ENCODE data around the gene SFXN5. TPM values are rescaled to one million over a fixed set of nuclear protein-coding genes. Genes with fewer than 3 reads are reported as not detected.

SFXN5 gene
- total and polyA plus RNA-seq, 2 of the 8 experiments (the other 6 are each of a cell fraction or from before 2014, with no cell fraction given) = 29.3 to 33.1 TPM

- H3K18ac ChIP-seq (ENCODE audit: extremely low read depth, low read length) = peak overlapping the region; percentile 90
- H2BK5ac ChIP-seq (ENCODE audit: low read depth, low read length) = peak overlapping the region; percentile 99; the same call in 1 of the 2 replicates
- no peak overlapping the region; a peak in 1 of 7 replicates for H3K9ac ChIP-seq (replicated peaks in 1 of 4; ENCODE audit: extremely low read depth in 1 of 4, low read depth in 3 of 4, low read length in 3 of 4)
- POLR2A ChIA-PET (ENCODE audit: partially characterized antibody) = interaction anchor here (1.3 to 5.0 kb wide), 8 partner anchors 8 to 33 kb away, joined by 3 to 29 read pairs (median 11); partner anchors contain the start of gene EMX1
- peak in 1 of 2 experiments; percentile 61 for DNase-seq (ENCODE audit: low read depth in 1 of 2, low spot score in 2 of 2)
- peak; percentile 10 for TF ChIP-seq KDM4A (IDR thresholded peaks at IDR 0.05; ENCODE audit: low read depth, low read length, severe bottlenecking)
- TF ChIP-seq SP4 (IDR thresholded peaks at IDR 0.05; ENCODE audit: low read length) = no peak
- CTCF ChIA-PET (ENCODE audit: partially characterized antibody) = interaction anchor here (1.2 to 25.6 kb wide), 17 partner anchors 10 to 226 kb away, joined by 3 to 490 read pairs (median 7); partner anchors contain the start of gene EMX1
- H2BK12ac ChIP-seq (ENCODE audit: low read depth, low read length) = peak overlapping the region; percentile 100
- H4K91ac ChIP-seq (replicated peaks; ENCODE audit: insufficient read length, low read length) = peak overlapping the region; percentile 100
- H3K23ac ChIP-seq (ENCODE audit: insufficient read length) = no peak overlapping the region
- H4K20me1 ChIP-seq (replicated peaks in 1 of 2; ENCODE audit: control insufficient read depth in 1 of 2, insufficient read depth in 2 of 2, low read length in 2 of 2) = no peaks in the 10 kb centered on the region
- H3K9me3 ChIP-seq (ENCODE audit: insufficient read depth in 2 of 2, low read depth in 1 of 2, low read length in 1 of 2) = no peaks in the 10 kb centered on the region
- H3K4me3 ChIP-seq (ENCODE audit: extremely low read depth in 1 of 4, insufficient read depth in 2 of 4, low read depth in 3 of 4, low read length in 4 of 4) = no peak overlapping the region
- H3K36me3 ChIP-seq (ENCODE audit: control insufficient read depth in 2 of 4, insufficient read depth in 4 of 4, low read length in 3 of 4) = no peaks in the 10 kb centered on the region
- peak overlapping the region; percentile 45 for H4K5ac ChIP-seq (ENCODE audit: insufficient read length, low read depth, low read length)
- H2BK120ac ChIP-seq (replicated peaks; ENCODE audit: low read depth, low read length) = peak overlapping the region; percentile 99
- no peaks in the 10 kb centered on the region; the same call in 1 of the 2 replicates for H3K79me1 ChIP-seq (ENCODE audit: low read depth, low read length)
- peaks cover 0 to 5% (median under 1%) of the 10 kb centered on the region in 4 experiments; a peak in 1 of 7 replicates for H3K27me3 ChIP-seq (replicated peaks in 1 of 4; ENCODE audit: control insufficient read depth in 3 of 4, extremely low read depth in 1 of 4, insufficient read depth in 3 of 4, low read length in 3 of 4)
- peak overlapping the region; percentile 91 for H2AK5ac ChIP-seq (ENCODE audit: low read depth, low read length)
- H3K56ac ChIP-seq (replicated peaks; ENCODE audit: insufficient read length, low read depth, low read length) = peak overlapping the region; percentile 97
- H3K4me2 ChIP-seq (ENCODE audit: insufficient read depth in 1 of 2, low read depth in 2 of 2, low read length in 2 of 2) = peak overlapping the region; percentile 31 to 53; a peak in 2 of 4 replicates
- 72% methylated on average over 9 of the region's 13 CpGs; no CpG with 5 or more reads in 1 of the 2 experiments for WGBS, 2 experiments (ENCODE audit: extremely low coverage in 1 of 2, insufficient coverage in 1 of 2, insufficient read length in 1 of 2, insufficient replicate concordance in 2 of 2, low coverage in 1 of 2, low lambda C conversion rate in 2 of 2, missing lambda C conversion rate in 1 of 2)
- no peak overlapping the region; the same call in 1 of the 2 replicates for H4K8ac ChIP-seq (ENCODE audit: extremely low read depth, insufficient read depth, low read length)
- peak overlapping the region; percentile 71 for H3K27ac ChIP-seq (ENCODE audit: low read depth, low read length)
- H3K4me1 ChIP-seq (replicated peaks in 1 of 4; ENCODE audit: control insufficient read depth in 3 of 4, insufficient read depth in 4 of 4, low read length in 3 of 4) = peaks cover 3 to 23% (median 17%) of the 10 kb centered on the region in 4 experiments
- 0 out of 2 replicates have a peak overlapping the region, but pooled peaks have one; percentile 61 for H2BK15ac ChIP-seq (ENCODE audit: low read length)
- FAIRE-seq = no peak
- no peak overlapping the region for H2AFZ ChIP-seq (ENCODE audit: low read length)
- no peaks in the 10 kb centered on the region for H3K79me2 ChIP-seq (ENCODE audit: control insufficient read depth in 1 of 2, insufficient read depth in 2 of 2, low read length in 2 of 2)
- peak overlapping the region; percentile 98 for H3K4ac ChIP-seq (replicated peaks; ENCODE audit: insufficient read length, low read depth, low read length)
- H3K14ac ChIP-seq (ENCODE audit: insufficient read length) = peak overlapping the region; percentile 49
- H2BK20ac ChIP-seq (ENCODE audit: low read length) = peak overlapping the region; percentile 99
- H3K23me2 ChIP-seq (ENCODE audit: low read depth, low read length) = no peaks in the 10 kb centered on the region
These were observed 120.8 kb downstream of the SFXN5 start for GRCh38 chr2:72950558-72951255.
